SH-SY5Y (cell line): ENCODE measurements around the gene ELFN2.
A peak's percentile ranks its signal among the peaks of the same experiment; 100 is the strongest.

Experiments used
- GATA2 ChIP-seq: IDR thresholded peaks from 2 replicates; pipeline ENCODE4 v1.6.1; 2011; ENCODE audit warnings: mild to moderate bottlenecking, low read depth, low read length
- GATA3 ChIP-seq: IDR thresholded peaks from 2 replicates; pipeline ENCODE4 v1.6.1; 2011; ENCODE audit warnings: low read depth, mild to moderate bottlenecking, low read length, moderate library complexity

Gene ELFN2

DNA sequence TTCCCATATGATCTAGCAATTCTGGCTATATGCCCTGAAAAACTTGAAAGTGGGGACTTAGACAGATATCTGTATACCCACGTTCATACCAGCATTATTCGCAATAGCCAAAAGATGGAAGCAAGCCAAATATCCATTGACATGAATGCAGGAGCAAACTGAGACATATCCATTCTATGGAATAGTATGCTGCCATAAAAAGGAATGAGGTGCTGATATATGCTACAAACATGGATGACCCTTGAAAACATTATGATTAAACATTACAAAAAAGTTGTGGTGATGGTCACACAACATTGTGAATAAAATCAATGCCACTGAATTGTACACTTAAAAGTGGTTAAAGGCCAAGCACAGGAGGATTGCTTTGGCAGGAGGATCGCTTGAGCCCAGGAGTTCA lies 33.4 kb upstream of the ELFN2 start:
- TF ChIP-seq GATA3 = no peak

DNA sequence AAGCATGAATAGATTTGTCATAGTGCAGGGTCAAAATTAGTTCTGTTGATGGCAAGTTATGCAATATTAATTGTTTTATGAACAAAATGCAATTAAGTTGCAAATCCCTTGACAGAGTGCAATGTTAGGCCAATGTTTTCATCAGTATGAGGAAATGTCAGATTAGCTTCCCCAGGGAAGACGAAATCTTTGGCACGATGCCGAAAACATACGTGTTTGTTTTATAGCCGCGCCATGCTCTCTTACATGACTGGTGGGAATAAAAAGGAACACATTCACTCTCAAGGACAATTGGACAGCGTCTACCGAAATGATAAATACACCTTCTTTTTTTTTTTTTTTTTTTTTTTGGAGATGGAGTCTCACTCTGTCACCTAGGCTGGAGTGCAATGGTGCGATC lies 31.9 kb upstream of the ELFN2 start:
- no peak for TF ChIP-seq GATA3
- no peak for TF ChIP-seq GATA2

DNA sequence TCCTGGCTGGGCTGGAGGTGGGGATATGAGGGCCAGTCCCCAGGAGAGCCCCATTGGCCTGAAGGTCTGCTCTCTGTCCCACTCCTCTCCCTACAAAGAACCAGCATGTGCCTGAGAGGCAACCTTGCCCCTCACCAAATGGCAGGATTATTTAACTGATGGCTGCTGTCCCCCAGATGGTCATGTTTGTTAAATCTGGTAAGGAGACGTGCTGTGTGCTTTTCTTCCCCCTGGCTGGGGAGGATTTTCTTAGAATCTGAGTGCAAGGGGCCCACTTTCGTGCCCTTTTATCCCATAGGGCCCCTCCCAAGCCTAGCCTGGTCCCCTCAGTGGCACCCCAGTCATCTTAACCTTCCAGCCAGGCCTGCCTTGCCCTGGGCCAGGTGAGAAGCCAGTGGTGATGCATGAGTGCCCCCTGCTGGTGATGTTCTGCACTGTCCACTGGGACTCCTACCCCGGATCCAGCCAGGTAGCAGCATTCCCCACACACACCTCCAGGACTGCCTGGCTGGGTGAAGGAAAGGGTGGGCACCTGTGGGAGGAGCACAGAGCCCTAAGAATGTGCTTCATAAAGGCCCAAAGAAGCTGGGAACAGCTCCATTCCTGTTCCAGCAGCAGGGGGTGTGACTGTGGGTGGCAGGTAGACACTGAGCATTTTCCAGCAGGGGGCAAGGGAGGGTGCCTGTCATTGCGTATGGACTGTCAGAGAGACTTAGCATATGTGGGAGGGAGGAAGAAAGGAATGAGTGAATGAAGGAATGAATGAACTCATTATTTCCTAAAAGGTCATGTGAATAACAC lies 30.0 kb upstream of the ELFN2 start:
- TF ChIP-seq GATA3 = no peak
- no peak for TF ChIP-seq GATA2

DNA sequence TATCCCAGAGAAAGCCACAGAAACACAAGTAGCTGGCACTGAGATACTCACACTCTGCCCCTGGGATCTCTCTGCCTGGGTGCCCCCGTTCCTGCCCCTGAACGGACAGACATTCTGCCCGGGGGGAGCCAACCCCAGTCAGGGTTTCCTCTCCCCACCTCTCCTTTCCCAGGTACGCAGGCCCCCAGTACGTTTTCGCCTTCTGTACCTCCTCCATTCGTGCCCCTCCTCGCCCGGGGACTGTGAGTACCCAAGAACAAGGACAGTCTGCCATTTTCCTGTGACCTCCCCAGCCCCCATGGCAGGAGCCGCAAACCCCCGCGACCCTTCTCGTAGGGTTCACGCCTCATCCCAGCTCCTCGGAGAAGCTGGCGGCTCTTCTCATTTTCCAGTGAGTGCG lies 29.1 kb upstream of the ELFN2 start:
- TF ChIP-seq GATA3 = no peak
- TF ChIP-seq GATA2 = no peak

DNA sequence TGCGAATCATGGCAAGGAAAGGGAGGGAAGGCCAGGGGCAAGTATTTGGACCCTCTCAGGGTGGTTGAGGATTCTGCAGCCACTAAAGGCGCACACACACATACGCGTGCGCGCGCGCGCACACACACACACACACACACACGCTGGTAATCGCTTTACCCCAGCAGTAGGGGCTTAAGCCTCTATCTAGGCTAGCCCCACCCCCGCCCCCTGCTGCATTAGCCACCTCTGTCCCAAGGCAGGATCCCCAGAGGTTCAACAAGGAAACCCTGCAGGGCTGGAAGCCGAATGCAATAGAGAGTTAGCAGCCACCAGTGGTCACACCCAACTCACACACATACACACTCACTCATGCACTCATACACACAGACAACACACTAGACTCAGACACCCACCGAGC lies 28.6 kb upstream of the ELFN2 start:
- TF ChIP-seq GATA3 (no peak), GATA2 (no peak)

DNA sequence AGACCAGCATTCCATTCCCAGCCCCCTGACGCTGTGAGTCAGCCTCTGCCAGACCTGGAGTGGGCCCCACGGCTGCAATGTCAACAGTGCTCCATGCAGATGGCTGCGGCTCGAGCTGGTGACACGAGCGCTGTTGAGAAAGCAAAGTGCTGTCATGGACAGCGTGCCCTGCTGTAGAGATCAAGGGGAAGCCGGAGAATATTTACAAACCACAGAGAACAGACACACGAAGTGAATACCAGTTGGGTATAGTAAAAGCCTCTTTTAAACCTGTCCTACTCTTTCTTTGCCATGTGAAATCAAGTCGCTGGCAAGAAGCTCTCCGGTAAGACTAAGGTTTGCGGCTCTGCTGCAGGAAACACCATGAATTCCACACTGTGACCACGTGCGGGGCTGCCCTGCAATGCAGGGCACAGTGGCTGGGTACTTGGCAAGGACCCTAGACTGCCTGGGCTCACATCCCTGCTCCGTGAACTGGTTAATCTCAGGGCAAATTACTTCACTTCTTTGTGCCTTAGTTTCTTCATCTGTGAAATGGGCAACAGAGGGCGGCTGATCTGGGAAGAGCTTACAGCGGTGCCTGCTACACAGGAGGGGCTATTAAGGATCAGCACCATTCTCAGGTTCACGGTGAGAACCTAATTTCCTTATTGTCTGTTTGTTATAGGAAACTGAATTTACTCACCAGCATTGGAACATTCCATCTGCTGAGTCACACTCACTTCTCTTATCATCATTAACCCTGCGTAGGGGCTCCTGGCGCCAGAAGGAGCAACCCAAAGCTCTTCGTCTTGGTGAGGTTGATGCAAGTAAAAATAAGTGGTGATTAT lies 27.8 kb upstream of the ELFN2 start:
- TF ChIP-seq GATA2 (no peak), GATA3 (no peak)

DNA sequence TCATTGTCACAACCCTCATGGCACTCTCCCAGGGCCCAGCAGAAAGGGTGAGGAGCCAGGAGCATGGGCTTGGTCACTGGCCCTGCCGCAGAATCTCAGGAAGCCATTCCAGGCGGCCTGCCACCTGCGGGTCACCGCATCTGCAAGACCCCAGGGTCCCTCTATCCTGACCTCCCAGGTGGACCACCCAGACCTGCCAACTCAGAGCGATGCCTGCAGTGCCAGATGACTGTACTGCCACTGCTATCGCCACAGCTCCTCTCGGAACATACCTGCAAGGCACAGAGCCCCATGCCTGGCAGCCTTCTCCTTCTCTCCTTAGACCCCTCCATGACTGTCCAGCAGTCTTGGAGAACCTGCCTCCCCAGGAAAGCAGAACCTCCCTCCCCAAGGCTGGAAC lies 26.4 kb upstream of the ELFN2 start:
- TF ChIP-seq GATA3 = no peak
- no peak for TF ChIP-seq GATA2

DNA sequence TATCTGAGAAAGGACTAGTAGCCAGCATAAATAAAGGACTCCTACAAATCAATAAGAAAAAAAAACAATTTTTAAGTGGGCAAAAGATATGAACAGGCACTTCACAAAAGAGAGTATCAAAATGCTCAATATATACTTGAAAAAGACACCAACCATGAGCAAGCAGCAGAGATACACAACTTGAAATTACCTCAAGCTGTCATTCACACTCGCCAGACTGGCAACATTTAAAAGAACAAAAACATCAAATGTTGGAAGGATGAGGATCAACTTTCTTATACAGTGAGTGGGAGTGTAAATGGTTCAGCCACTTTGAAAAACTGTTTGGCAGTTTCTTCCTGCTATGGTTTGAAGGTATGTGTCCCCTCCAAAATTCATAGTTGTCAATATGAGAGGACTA lies 23.9 kb upstream of the ELFN2 start:
- no peak for TF ChIP-seq GATA2
- no peak for TF ChIP-seq GATA3

DNA sequence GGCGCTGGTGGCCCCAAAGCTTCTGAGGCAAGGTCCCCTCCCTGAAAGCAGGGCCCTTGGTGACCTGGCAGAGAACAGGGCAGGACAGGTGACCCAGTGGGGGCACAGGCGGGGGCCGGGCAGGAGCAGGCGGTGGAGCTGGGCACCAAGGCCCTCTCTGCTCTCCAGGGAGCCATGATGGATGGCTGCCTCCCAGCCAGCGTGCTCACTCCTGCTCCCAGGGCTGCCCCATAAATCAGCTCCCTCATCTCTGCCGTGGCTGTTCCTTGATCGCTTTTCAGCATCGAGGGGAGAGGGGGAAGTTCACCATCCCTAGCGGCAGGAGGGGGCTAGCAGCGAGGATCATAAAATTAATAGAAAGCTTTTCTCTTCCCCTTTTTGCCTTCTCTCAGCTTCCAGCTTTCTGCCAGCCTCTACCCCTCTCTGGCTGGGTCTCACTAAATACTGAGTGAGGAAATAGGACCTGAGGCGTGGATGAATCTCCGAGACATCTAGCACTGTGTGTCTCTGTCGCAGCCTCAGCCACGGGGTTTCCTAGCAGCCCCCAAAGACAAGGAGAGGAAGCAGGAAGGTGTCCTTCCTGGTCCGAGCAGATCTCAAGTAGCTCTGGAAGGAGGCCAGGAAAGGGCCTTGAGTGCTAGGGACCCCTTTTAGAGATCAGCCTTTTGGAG lies 22.2 kb upstream of the ELFN2 start:
- TF ChIP-seq GATA3 (no peak), GATA2 (peak; percentile 64)

DNA sequence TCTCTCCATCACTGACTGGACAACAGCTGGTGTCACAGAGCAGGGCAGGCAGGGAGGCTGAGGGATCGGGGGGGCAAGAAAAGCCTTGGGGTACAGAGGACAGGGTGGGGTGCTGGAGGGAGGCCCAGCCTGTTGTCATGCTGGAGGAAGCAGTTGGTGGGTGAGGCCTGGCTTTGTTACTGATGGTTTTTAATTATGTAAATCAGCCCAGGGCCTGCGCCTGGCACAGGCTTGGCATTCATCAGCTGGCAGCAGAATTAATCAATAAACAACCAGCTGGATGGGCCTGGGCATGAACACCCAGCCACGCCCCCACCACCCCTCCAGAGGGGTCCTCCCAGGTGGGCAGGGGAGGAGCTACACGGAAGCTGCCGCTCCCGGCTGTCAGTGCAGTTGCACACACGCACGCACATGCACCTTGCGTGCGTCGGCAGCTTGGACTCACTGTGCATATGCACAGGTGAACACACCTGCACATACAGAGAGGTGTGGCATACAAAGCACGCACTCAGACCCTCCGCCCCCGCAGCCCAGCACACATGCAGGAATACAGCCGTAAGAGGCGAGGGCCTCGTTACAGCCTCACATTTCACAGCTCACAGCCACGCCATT lies 21.3 kb upstream of the ELFN2 start:
- no peak for TF ChIP-seq GATA3
- no peak for TF ChIP-seq GATA2

DNA sequence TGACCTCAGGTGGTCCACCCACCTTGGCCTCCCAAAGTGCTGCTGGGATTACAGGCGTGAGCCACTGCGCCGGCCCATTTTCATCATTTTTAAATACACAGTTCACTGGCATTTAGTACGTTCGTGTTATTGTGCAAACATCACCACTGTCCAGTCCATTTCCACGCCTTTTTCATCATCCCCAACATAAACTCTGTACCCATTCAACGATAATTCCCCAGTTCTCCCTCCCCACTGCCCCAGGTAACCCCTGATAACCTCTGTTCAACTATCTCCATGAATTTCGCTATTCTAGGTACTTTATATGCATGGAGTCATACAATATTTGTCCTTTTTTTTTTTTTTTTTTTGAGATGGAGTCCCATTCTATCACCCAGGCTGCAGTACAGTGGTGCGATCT lies 18.2 kb upstream of the ELFN2 start:
- no peak for TF ChIP-seq GATA3
- no peak for TF ChIP-seq GATA2

DNA sequence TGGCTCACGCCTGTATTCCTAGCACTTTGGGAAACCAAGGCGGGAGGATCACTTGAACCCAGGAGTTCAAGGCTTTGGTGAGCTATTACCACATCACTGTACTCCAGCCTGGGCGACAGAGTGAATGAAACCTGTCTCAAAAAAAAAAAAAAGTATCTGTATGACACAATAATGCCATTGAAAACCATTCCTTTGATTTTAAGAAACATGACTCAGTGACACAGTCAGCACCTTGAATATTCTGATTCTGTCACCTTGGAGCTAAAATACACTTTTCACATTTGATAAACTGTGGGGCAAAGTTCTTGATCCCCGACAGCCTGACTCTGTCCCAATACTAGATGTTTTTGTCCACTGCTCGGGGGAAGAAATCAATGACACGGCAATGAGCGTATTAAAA lies 16.7 kb upstream of the ELFN2 start:
- no peak for TF ChIP-seq GATA2
- TF ChIP-seq GATA3 = no peak

DNA sequence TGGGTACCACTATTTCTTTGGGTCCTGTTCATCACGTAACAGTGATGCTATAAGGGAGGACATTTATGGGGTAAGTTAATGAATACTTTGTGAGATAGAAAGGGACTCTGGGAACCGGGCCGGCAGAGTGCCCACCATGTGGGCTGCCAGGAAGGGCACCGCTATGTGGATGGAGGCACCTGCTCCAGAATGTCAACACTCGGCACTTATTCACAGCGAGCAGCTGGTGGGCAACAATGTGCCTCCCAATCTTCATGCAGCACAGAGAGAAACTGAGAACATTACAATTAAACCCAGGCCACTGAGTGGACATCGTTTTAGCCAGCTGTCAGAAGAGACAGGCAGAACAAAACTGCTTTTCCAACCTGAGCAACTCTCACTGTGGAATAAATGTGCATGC lies 15.8 kb upstream of the ELFN2 start:
- TF ChIP-seq GATA2 (no peak), GATA3 (no peak)

DNA sequence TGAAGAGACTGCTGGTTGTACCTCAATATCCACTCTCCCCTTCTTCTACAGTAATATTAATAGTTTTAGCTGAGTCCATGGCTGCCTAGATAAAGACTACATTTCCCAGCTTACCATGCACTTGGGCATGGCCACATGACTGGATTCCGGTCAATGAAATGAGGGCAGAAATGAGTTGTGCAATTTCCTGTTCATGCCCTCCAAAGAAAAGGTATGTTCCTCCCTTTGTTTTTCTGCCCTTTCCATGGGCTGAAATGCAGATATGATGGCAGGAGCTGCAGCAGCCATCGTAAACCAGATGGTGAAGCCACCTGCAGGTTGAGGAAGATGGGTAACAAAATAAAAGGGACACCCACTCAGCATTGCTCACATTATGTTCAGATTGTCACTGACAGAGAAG lies 15.3 kb upstream of the ELFN2 start:
- TF ChIP-seq GATA3 (no peak), GATA2 (no peak)

DNA sequence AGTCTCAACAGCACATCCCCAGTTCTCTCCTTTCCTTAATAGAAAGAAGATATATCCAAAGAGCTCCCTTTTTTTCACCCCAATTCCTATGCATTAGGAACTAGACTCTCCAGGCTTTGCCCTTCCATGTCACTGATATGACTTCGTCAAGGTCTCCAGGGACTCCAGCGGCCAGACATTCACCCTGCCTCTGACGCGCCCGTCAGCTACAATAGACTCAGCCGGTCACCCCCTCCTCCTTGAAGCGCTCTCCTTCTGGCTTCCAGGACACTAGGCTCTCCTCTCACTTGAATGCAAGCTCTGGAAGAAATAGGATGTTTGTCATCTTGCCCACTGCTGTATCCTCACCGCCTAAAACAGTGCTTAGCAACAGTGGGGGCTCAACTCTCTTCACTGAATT lies 14.9 kb upstream of the ELFN2 start:
- no peak for TF ChIP-seq GATA2
- TF ChIP-seq GATA3 = no peak
